PFSK-1 (cell line): ENCODE measurements around the gene PROSER3.

Experiments
- FOXP2 ChIP-seq: optimal IDR thresholded peaks from 2 replicates; pipeline ENCODE3; 2011; ENCODE audit warnings: borderline replicate concordance, control low read depth, inconsistent platforms; ENCODE audit not compliant: insufficient read depth; ENCODE audit errors: extremely low read length, extremely low read depth
- POLR2AphosphoS5 ChIP-seq: IDR thresholded peaks from 2 replicates; pipeline ENCODE4 v1.6.1; 2012; ENCODE audit warnings: low read depth, mild to moderate bottlenecking, control low read depth, low read length, moderate library complexity
- SIN3A ChIP-seq: IDR thresholded peaks from 2 replicates; pipeline ENCODE4 v1.6.1; 2012; ENCODE audit warnings: mild to moderate bottlenecking, low read length, moderate library complexity, borderline replicate concordance; ENCODE audit not compliant: insufficient read depth
- TAF1 ChIP-seq: IDR thresholded peaks from 2 replicates; pipeline ENCODE4 v1.6.1; 2012; ENCODE audit warnings: low read length, control low read depth, borderline replicate concordance; ENCODE audit not compliant: insufficient read depth
- TF ChIP-seq, protein P1 (sequence below), 2 experiments: IDR thresholded peaks; 2 replicates each; pipeline versions ENCODE4 v1.6.1 to v1.8.0; 2011 to 2012; ENCODE audit warnings: low read depth in 2 of 2, low read length in 2 of 2, control low read depth in 1 of 2, inconsistent platforms in 1 of 2, mild to moderate bottlenecking in 1 of 2, moderate library complexity in 1 of 2; ENCODE audit not compliant: insufficient read depth in 1 of 2

PROSER3 gene

DNA sequence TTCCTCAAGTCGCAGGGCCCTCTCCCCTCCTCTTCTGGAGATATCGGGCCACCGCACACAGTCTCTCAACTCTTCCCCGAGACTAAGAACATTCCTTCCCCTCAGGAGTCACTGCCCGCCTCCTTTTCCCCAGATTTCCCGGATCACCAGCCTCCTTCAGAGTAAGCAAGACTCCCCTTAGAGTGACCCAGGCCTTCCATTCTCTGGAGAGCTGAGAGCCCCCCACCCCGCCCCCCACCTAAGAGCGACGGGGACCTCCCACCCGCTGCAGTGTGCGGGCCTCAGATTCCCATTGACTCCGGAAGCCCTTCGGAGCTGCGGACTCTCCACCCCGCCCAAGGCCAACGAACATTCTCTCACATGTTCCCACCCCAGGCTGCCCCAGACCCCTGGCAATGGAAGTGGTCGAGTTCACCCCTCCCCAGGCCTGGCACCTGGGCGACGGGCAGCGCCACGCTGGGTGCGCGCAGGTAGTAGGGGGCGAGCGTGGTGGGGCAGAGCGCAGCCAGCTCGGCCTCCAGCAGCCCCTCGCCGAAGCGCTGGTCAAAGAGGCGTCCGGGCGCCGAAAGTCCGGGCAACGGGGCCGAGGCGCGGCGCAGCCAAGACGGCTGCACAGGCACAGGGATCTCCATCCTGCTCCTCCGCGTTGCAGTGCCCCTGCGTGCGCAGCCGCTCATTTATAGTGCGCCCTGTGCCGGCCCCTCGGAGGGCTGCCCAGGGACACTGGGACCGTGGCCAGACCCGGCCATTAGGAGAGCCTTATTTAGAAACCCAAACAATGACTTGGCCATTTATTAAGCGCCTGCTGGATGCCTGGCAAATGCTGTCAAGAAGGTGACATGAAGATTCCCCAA lies 1.4 kb upstream of the PROSER3 start, which contains the start of gene HSPB6:
HSPB6 (minus strand) TSS at position 653 of the 854 bp plus-strand sequence; CDS start at position 632, 21 bp downstream.
- TF ChIP-seq POLR2AphosphoS5 (no peak), FOXP2 (no peak), TAF1 (no peak), SIN3A (no peak)
- TF ChIP-seq, protein P1, sequence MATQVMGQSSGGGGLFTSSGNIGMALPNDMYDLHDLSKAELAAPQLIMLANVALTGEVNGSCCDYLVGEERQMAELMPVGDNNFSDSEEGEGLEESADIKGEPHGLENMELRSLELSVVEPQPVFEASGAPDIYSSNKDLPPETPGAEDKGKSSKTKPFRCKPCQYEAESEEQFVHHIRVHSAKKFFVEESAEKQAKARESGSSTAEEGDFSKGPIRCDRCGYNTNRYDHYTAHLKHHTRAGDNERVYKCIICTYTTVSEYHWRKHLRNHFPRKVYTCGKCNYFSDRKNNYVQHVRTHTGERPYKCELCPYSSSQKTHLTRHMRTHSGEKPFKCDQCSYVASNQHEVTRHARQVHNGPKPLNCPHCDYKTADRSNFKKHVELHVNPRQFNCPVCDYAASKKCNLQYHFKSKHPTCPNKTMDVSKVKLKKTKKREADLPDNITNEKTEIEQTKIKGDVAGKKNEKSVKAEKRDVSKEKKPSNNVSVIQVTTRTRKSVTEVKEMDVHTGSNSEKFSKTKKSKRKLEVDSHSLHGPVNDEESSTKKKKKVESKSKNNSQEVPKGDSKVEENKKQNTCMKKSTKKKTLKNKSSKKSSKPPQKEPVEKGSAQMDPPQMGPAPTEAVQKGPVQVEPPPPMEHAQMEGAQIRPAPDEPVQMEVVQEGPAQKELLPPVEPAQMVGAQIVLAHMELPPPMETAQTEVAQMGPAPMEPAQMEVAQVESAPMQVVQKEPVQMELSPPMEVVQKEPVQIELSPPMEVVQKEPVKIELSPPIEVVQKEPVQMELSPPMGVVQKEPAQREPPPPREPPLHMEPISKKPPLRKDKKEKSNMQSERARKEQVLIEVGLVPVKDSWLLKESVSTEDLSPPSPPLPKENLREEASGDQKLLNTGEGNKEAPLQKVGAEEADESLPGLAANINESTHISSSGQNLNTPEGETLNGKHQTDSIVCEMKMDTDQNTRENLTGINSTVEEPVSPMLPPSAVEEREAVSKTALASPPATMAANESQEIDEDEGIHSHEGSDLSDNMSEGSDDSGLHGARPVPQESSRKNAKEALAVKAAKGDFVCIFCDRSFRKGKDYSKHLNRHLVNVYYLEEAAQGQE (IDR thresholded peaks at IDR 0.05; ENCODE audit: insufficient read depth in 1 of 2, low read depth in 2 of 2, low read length in 2 of 2): no peak

DNA sequence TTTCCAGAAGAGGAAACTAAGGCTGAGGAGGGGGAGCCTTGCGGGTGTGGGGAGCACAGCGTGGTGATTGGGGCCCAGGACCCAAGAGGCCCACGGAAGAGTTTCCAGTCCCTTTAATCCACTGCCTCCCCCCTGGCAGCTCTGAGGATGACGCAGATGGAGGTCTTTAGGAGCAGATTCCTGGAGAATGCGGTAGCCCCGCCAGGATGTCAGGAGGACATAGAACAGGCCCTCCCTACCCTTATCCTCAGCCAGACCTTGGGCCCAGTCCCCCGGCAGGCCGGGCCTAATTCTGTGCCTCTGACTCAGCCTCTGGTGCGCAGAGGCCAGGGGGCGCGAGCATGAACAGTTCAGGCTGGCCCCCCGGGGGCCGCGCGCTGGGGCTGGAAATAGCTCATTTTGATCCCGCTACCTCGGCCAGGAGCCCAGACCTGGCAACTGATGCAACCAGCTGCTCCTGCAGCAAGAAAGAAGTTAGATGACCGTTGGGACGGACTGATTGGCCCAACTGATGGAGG lies 686 bp upstream of the PROSER3 start:
- TF ChIP-seq FOXP2 (no peak), TAF1 (no peak), POLR2AphosphoS5 (0 out of 2 replicates have a peak, but pooled peaks have one; percentile 14)
- TF ChIP-seq, protein P1 (IDR thresholded peaks at IDR 0.05; ENCODE audit: insufficient read depth in 1 of 2, low read depth in 2 of 2, low read length in 2 of 2): 0 out of 4 replicates have a peak, but pooled peaks of 1 of the 2 experiments have one; percentile 9

DNA sequence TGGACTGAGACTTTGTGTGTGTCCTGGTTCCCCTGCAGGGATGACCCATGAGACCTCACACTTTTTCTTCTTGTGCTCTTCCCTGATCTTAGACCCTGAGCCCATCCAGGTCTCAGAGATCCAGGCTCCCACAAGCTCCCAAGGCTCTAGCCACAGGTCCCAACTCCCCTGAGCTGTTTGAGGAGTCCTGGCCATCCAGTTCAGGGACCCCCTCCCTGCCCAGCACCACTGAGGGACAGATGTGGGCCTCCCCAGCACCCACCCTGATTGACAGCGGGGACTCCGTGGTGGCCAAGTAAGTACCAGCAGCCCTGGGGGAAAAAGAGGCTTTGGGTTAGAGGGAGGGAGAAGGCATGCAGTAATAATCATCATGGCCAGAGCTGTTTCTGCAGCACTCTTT lies 1.7 kb downstream of the PROSER3 start:
- TF ChIP-seq SIN3A (no peak), FOXP2 (no peak), TAF1 (no peak), POLR2AphosphoS5 (no peak)

DNA sequence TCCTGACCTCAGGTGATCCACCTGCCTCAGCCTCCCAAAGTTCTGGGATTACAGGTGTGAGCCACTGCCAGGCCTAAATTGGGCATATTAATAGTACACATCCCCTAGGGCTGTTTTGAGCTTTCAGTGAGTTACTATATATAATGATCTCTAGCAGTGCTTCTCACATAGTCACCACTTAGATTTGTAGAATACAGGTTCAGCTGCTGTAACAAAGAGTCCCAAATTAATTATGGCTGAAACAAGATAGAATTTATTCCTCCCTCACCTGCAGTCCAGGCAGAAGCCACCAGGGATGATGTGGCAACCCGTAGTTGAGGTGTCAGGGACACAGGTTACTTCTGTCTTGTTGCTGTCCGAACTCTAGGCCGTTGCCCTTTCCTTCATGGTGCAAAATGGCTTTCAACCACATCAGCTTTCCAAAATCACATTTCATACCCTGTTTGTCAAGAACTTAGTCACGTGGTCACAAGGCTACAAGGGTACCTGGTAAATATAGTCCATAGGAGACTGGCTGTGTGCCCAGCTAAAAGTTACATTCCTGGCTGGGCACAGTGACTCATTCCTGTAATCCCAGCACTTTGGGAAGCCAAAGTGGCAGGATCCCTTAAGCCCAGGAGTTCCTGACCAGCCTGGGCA lies 2.9 kb downstream of the PROSER3 start:
- no peak for TF ChIP-seq POLR2AphosphoS5
- no peak for TF ChIP-seq SIN3A
- TF ChIP-seq TAF1: no peak

DNA sequence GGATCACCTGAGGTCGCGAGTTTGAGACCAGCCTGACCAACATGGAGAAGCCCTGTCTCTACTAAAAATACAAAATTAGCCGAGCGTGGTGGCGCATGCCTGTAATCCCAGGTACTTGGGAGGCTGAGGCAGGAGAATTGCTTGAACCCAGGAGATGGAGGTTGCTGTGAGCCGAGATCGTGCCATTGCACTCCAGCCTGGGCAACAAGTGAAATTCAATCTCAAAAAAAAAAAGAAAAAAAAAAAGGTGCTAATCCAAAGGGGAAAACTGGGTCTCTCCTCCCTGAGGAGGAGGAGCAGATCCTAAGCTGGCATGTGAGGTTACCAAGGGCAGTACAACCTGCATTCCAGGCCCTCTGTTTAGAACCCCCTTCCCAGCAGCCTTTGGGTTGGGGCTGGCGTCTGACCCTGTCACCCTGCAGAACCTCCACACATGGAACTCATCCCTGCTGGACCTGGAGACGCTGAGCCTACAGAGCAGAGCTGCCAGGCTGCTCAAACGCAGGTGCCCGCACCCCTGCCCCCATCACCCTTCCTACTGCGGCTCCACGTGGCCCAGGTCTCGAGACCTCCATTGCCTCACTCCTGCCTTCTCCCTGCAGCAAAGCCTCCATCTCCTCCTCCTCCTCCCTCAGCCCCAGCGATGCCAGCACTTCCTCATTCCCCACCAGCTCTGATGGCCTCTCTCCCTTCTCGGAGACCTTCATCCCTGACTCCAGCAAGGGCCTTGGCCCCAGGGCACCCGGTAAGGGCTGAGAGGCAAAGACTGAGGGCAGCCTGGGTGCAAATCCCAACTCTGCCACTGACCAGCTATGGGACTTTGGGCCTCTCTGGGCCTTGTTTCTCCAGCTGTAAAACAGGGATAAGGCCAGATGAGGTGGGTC lies 6.7 kb downstream of the PROSER3 start:
- no peak for TF ChIP-seq POLR2AphosphoS5
- TF ChIP-seq, protein P1 (IDR thresholded peaks at IDR 0.05; ENCODE audit: insufficient read depth in 1 of 2, low read depth in 2 of 2, low read length in 2 of 2): no peak
- TF ChIP-seq TAF1: no peak
- TF ChIP-seq SIN3A: no peak
- TF ChIP-seq FOXP2: no peak
